Gastrocnemius medialis (tissue), 4 donors: Measurements from ENCODE around the gene CPA3. TPM values are rescaled to one million over a fixed set of nuclear protein-coding genes. Genes with fewer than 3 reads are reported as not detected.

Source experiments
- ATAC-seq, 2 donors: fragments of 150-250 bp; one replicate each; pipeline ENCODE4 v1.9.1; 2016
- DNase-seq, 2 donors: peaks; one replicate each; pipeline ENCODE4 v3.0.0-alpha.2; 2019
- H3K27ac ChIP-seq, 4 donors: fragments of 200-600 bp; sonication (generic); 1 replicate in 1 of 4; 2 replicates in 3 of 4; pipeline ENCODE4 v1.5.1; 2016 to 2018; ENCODE audit warnings: mild to moderate bottlenecking in 2 of 4, moderate library complexity in 1 of 4
- H3K27me3 ChIP-seq, 3 donors: fragments of 200-600 bp; sonication (generic) in 2 of 3; 1 replicate in 1 of 3; 2 replicates in 2 of 3; pipeline versions ENCODE4 v1.5.1 to v1.6.0; 2016 to 2019; ENCODE audit warnings: mild to moderate bottlenecking in 1 of 3, moderate library complexity in 1 of 3
- H3K36me3 ChIP-seq, 2 donors: fragments of 200-600 bp; sonication (generic) in 1 of 2; one replicate each; pipeline ENCODE4 v1.5.1; 2017 to 2018
- H3K4me1 ChIP-seq, 2 donors: fragments of 200-600 bp; sonication (generic) in 1 of 2; one replicate each; pipeline ENCODE4 v1.5.1; 2016 to 2017; ENCODE audit warnings: mild to moderate bottlenecking in 2 of 2
- H3K4me3 ChIP-seq, 4 donors: fragments of 200-600 bp; sonication (generic) in 3 of 4; 1 replicate in 1 of 4; 2 replicates in 3 of 4; pipeline ENCODE4 v1.5.1; 2016 to 2019; ENCODE audit warnings: mild to moderate bottlenecking in 2 of 4
- H3K9me3 ChIP-seq, 3 donors: fragments of 200-600 bp; sonication (generic) in 2 of 3; 1 replicate in 1 of 3; 2 replicates in 2 of 3; pipeline ENCODE4 v1.5.1; 2016 to 2019
- CTCF ChIP-seq, 5 experiments: fragments of 450-650 bp in 3 of 5; fragments of 200-600 bp in 2 of 5; sonication (generic) in 2 of 5; IDR thresholded peaks in 4 of 5; conservative IDR thresholded peaks in 1 of 5; 1 replicate in 4 of 5; 2 replicates in 1 of 5; pipeline ENCODE4 v1.5.1; 2016 to 2019; ENCODE audit warnings: antibody characterized with exemption in 5 of 5, mild to moderate bottlenecking in 3 of 5, moderate library complexity in 3 of 5
- POLR2A ChIP-seq, 2 donors: fragments of 450-650 bp; IDR thresholded peaks; one replicate each; pipeline ENCODE4 v1.6.1; 2017; ENCODE audit warnings: antibody characterized with exemption in 2 of 2, mild to moderate bottlenecking in 2 of 2, moderate library complexity in 2 of 2
- in situ Hi-C, 4 donors: fragments of 200-750 bp; cut with MboI; loops; one replicate each; pipeline versions ENCODE4 v1.15.0 to v1.8.0; 2017; ENCODE audit warnings: low sequenced_read_pairs in 4 of 4
- intact Hi-C: fragments of 100-400 bp; cut with DNase I; formaldehyde crosslinking; loops from one replicate; pipeline ENCODE4 v1.15.1; 2023; ENCODE audit warnings: low total_unique reads
- total RNA-seq, 4 donors: library from RNA; depleted of rRNA; stranded (reverse); fragments of >200 nt; gene quantifications; one replicate each; pipeline versions ENCODE4 v1.1.0 to v1.2.3, GENCODE V29; 2016

The CPA3 gene
- total RNA-seq, 4 donors from 2014 or later = 1.00 to 4.7 (median 1.8) TPM; not detected in 1

- Histone ChIP-seq H3K27me3 (no peaks in the 10 kb centered on the region), H3K36me3 (no peaks in the 10 kb centered on the region), H3K4me3 (no peak overlapping the region), H3K27ac (no peak overlapping the region), H3K4me1 (no peaks in the 10 kb centered on the region), H3K9me3 (no peaks in the 10 kb centered on the region)
- no peak for TF ChIP-seq CTCF (IDR thresholded peaks at IDR 0.05 in 4 of 5, conservative IDR thresholded peaks at IDR 0.05 in 1 of 5)
- DNase-seq (no peak), ATAC-seq (no peak)
- intact Hi-C loops (loop anchor here (5.0 kb wide), 1 partner anchor 42 kb away; no protein-coding TSS in a partner anchor), in situ Hi-C loops (no loop called here)
These were observed 24.7 kb downstream of the CPA3 start for GRCh38 chr3:148889828-148890227.

GRCh38 chr3:148896062-148896461 lies 31.0 kb downstream of the CPA3 start:
- H3K4me1 ChIP-seq = no peaks in the 10 kb centered on the region
- in situ Hi-C loops = no loop called here
- TF ChIP-seq CTCF (IDR thresholded peaks at IDR 0.05 in 4 of 5, conservative IDR thresholded peaks at IDR 0.05 in 1 of 5) = no peak
- no peak for TF ChIP-seq POLR2A (IDR thresholded peaks at IDR 0.05)
- intact Hi-C loops = no loop called here
- no peaks in the 10 kb centered on the region for H3K27me3 ChIP-seq
- no peaks in the 10 kb centered on the region for H3K36me3 ChIP-seq
- no peaks in the 10 kb centered on the region for H3K9me3 ChIP-seq
- no peak overlapping the region for H3K4me3 ChIP-seq
- no peak for ATAC-seq
- H3K27ac ChIP-seq = no peak overlapping the region
- DNase-seq = no peak

GRCh38 chr3:148901987-148902791 lies 37.1 kb downstream of the CPA3 start:
- H3K27ac ChIP-seq = no peak overlapping the region
- intact Hi-C loops = no loop called here
- TF ChIP-seq CTCF (IDR thresholded peaks at IDR 0.05 in 4 of 5, conservative IDR thresholded peaks at IDR 0.05 in 1 of 5) = no peak
- no peak for TF ChIP-seq POLR2A (IDR thresholded peaks at IDR 0.05)

GRCh38 chr3:148903022-148903442 lies 37.9 kb downstream of the CPA3 start:
- Histone ChIP-seq H3K36me3 (no peaks in the 10 kb centered on the region), H3K4me3 (no peak overlapping the region), H3K27ac (no peak overlapping the region), H3K4me1 (no peaks in the 10 kb centered on the region), H3K27me3 (no peaks in the 10 kb centered on the region), H3K9me3 (no peaks in the 10 kb centered on the region)
- ATAC-seq = no peak
- TF ChIP-seq POLR2A (IDR thresholded peaks at IDR 0.05) = no peak
- TF ChIP-seq CTCF (IDR thresholded peaks at IDR 0.05 in 4 of 5, conservative IDR thresholded peaks at IDR 0.05 in 1 of 5) = no peak
- in situ Hi-C loops = no loop called here
- DNase-seq = no peak
- intact Hi-C loops = no loop called here

More at GRCh38 chr3:148901987-148902791, 37.1 kb downstream of the CPA3 start:
- H3K4me1 ChIP-seq = no peaks in the 10 kb centered on the region
- no peak overlapping the region for H3K4me3 ChIP-seq
- in situ Hi-C loops = no loop called here
- H3K36me3 ChIP-seq = no peaks in the 10 kb centered on the region
- H3K9me3 ChIP-seq = no peaks in the 10 kb centered on the region
- ATAC-seq = no peak
- no peak for DNase-seq
- H3K27me3 ChIP-seq = no peaks in the 10 kb centered on the region
